Heart right ventricle (tissue), 16 donors: ENCODE measurements around the gene CNTFR. TPM values are rescaled to one million over a fixed set of nuclear protein-coding genes. Genes with fewer than 3 reads are reported as not detected.

Source experiments
- ATAC-seq, 8 donors: fragments of 200-7000 bp; cut with Tn5 transposase; one replicate each; pipeline ENCODE4 v1.9.1; 2020; ENCODE audit warnings: mild to moderate bottlenecking in 8 of 8, moderate library complexity in 8 of 8, moderate number of reproducible peaks in 1 of 8
- DNase-seq, 2 donors: peaks; one replicate each; pipeline ENCODE4 v3.0.0-alpha.2; 2020
- H3K27ac ChIP-seq, 10 donors: fragments of 200-600 bp; sonication (generic) in 2 of 10; one replicate each; pipeline versions ENCODE4 v1.5.0 to v1.8.0; 2020 to 2022; ENCODE audit warnings: mild to moderate bottlenecking in 3 of 10
- H3K27me3 ChIP-seq, 7 donors: fragments of 200-600 bp; one replicate each; pipeline ENCODE4 v1.8.0; 2021 to 2022; ENCODE audit warnings: mild to moderate bottlenecking in 2 of 7
- H3K36me3 ChIP-seq, 9 donors: fragments of 200-600 bp; sonication (generic) in 1 of 9; one replicate each; pipeline versions ENCODE4 v1.5.0 to v1.8.0; 2020 to 2022; ENCODE audit warnings: mild to moderate bottlenecking in 2 of 9
- H3K4me1 ChIP-seq, 9 donors: fragments of 200-600 bp; sonication (generic) in 1 of 9; one replicate each; pipeline versions ENCODE4 v1.5.0 to v1.8.0; 2020 to 2022; ENCODE audit warnings: mild to moderate bottlenecking in 4 of 9
- H3K4me3 ChIP-seq, 10 donors: fragments of 200-600 bp; sonication (generic) in 2 of 10; one replicate each; pipeline versions ENCODE4 v1.5.0 to v1.8.0; 2020 to 2022; ENCODE audit warnings: mild to moderate bottlenecking in 7 of 10, moderate library complexity in 2 of 10
- H3K9me3 ChIP-seq, 11 donors: fragments of 200-600 bp in 10 of 11; sonication (generic) in 2 of 11; one replicate each; pipeline versions ENCODE4 v1.5.0 to v1.8.0; 2013 to 2022; ENCODE audit warnings: mild to moderate bottlenecking in 2 of 11, control low read depth in 1 of 11, moderate library complexity in 1 of 11
- CTCF ChIP-seq, 9 donors: fragments of 200-600 bp; sonication (generic) in 2 of 9; IDR thresholded peaks; one replicate each; pipeline versions ENCODE4 v1.5.0 to v1.8.0; 2021 to 2022; ENCODE audit warnings: antibody characterized with exemption in 9 of 9, mild to moderate bottlenecking in 5 of 9, moderate library complexity in 1 of 9
- WGBS, 2 donors: extraction: QIAGEN DNeasy Blood & Tissue Kit; methylation state at CpG; one replicate each; pipeline ENCODE4 v1.1.7; 2013; ENCODE audit warnings: inconsistent platforms in 1 of 2; 5-methylcytosine and 5-hydroxymethylcytosine counted together
- intact Hi-C, 10 donors: fragments of 100-400 bp; cut with DNase I; formaldehyde crosslinking; loops; one replicate each; pipeline versions ENCODE4 v1.11.1 to v1.14.2; 2022
- polyA plus RNA-seq, 2 donors: library from polyadenylated mRNA; stranded (reverse); fragments of 200-250 nt; gene quantifications; one replicate each; pipeline ENCODE4 v1.2.3, GENCODE V29; 2013
- total RNA-seq, 10 donors: library from RNA; stranded (reverse); fragmentation: NEBNext Ultra II Directional in 3 of 10; extraction: Animal tissue kit (Norgen Biotek cat#: 25700) in 3 of 10; gene quantifications; one replicate each; pipeline versions ENCODE4 v1.2.1 to v1.2.4, GENCODE V29; 2021 to 2023
- donor health status: Arrhythmogenic right ventricular cardiomyopathy.
- donor health status: ischemic (EF 13 %, LVEDD 7.1; RV severe dilation, severe dysfunction).
- donor health status: healthy with polysubstance abuse.
- donor health status: DM: no; HTN: yes; CAD: no.
- donor health status: DM: no; HTN: no; CAD: no.
- donor health status: ischemic (EF 25% LVEDD 6.9; RV normal size, moderate dysfunction).
- donor health status: ischemic (EF 25% LVEDD 5.7; RV mildly dilated, moderate dysfunction).
- donor health status: healthy.
- donor health status: DM: yes; HTN: yes; CAD: no.
- donor health status: Ischemic cardiomyopathy.
- donor health status: ischemic (EF 35%, LVEDD 5.7; RV mildly dilated, moderate dysfunction).
- donor health status: nonischemic (EF 11% LVEDD 7.7; RV severe dilation, severe dysfunction).
- donor health status: DM: yes; HTN: yes; CAD: no.
- donor health status: PGD.
- donor health status: ischemic (EF 29% LVEDD 5.4; RV normal size, mild dysfunction).
- donor health status: nonischemic (EF 23%, LVEDD 6.1; RV moderate dilation, normal function).

The CNTFR gene
- total and polyA plus RNA-seq, 12 donors: 0.76 to 6.2 (median 2.9) TPM

- Histone ChIP-seq H3K4me3 (no peak overlapping the region), H3K27me3 (no peaks in the 10 kb centered on the region), H3K9me3 (no peaks in the 10 kb centered on the region), H3K27ac (no peak overlapping the region), H3K4me1 (peaks cover 2 to 20% (median 16%) of the 10 kb centered on the region in 9 donors), H3K36me3 (no peaks in the 10 kb centered on the region)
- ATAC-seq (no peak), DNase-seq (no peak)
- WGBS, 2 donors: 42 to 51% methylated on average over 2 of the region's 2 CpGs
- TF ChIP-seq CTCF (IDR thresholded peaks at IDR 0.05): no peak
- intact Hi-C loops: loop anchor here in 2 of 10 donors (10.0 kb wide), 3 partner anchors 203 to 273 kb away; no protein-coding TSS in a partner anchor
Measured at GRCh38 chr9:34607331-34607730, 17.8 kb upstream of the CNTFR start.

- no peak overlapping the region for H3K27ac ChIP-seq
- no peaks in the 10 kb centered on the region for H3K27me3 ChIP-seq
- no peaks in the 10 kb centered on the region for H3K36me3 ChIP-seq
- intact Hi-C loops: loop anchor here in 2 of 10 donors (10.0 kb wide), 3 partner anchors 202 to 272 kb away; no protein-coding TSS in a partner anchor
- no peak overlapping the region for H3K4me3 ChIP-seq
- WGBS, 2 donors: 87 to 89% methylated on average over 3 of the region's 3 CpGs
- ATAC-seq: no peak
- H3K9me3 ChIP-seq: no peaks in the 10 kb centered on the region
- H3K4me1 ChIP-seq: peaks cover 2 to 18% (median 15%) of the 10 kb centered on the region in 9 donors
- no peak for TF ChIP-seq CTCF (IDR thresholded peaks at IDR 0.05)
- DNase-seq: no peak
Measured at GRCh38 chr9:34606905-34607304, 17.4 kb upstream of the CNTFR start.

- ATAC-seq (no peak), DNase-seq (no peak)
- Histone ChIP-seq H3K27ac (no peak overlapping the region), H3K27me3 (no peaks in the 10 kb centered on the region), H3K4me1 (peaks cover 2 to 14% (median 12%) of the 10 kb centered on the region in 9 donors), H3K36me3 (no peaks in the 10 kb centered on the region), H3K4me3 (no peak overlapping the region), H3K9me3 (no peaks in the 10 kb centered on the region)
- TF ChIP-seq CTCF (IDR thresholded peaks at IDR 0.05): no peak
- intact Hi-C loops: loop anchor here in 2 of 10 donors (10.0 kb wide), 3 partner anchors 201 to 271 kb away; no protein-coding TSS in a partner anchor
Measured at GRCh38 chr9:34606190-34606589, 16.7 kb upstream of the CNTFR start.

- 56 to 58% methylated on average over 4 of the region's 4 CpGs for WGBS, 2 donors
- intact Hi-C loops: loop anchor here in 8 of 10 donors (2.0 to 10.0 kb wide), 7 partner anchors 101 to 271 kb away; no protein-coding TSS in a partner anchor
- TF ChIP-seq CTCF (IDR thresholded peaks at IDR 0.05): peak; percentile 82 to 94 (median 93)
- Histone ChIP-seq H3K27ac (no peak overlapping the region), H3K9me3 (no peaks in the 10 kb centered on the region), H3K4me1 (no peaks in the 10 kb centered on the region), H3K4me3 (no peak overlapping the region), H3K27me3 (no peaks in the 10 kb centered on the region), H3K36me3 (no peaks in the 10 kb centered on the region)
- ATAC-seq: peak; percentile 76 to 91 (median 87)
- DNase-seq: peak; percentile 78 to 85
Measured at GRCh38 chr9:34603610-34604231, 14.2 kb upstream of the CNTFR start.
